ACC112 (cell line): ENCODE data around the gene STXBP5.
A peak's percentile ranks its signal among the peaks of the same experiment; 100 is the strongest.

Experiments used
- H2AFZ ChIP-seq: fragments of 200-600 bp; sonication (generic); one replicate; pipeline ENCODE4 v1.6.0; 2017; ENCODE audit warnings: antibody characterized with exemption, low read length; ENCODE audit not compliant: unreplicated experiment
- H3K27ac ChIP-seq: fragments of 200-600 bp; sonication (generic); 2 replicates; pipeline ENCODE4 v1.5.1; 2014; ENCODE audit warnings: low read depth, mild to moderate bottlenecking, antibody characterized with exemption, low read length, moderate library complexity
- H3K27me3 ChIP-seq: fragments of 200-600 bp; sonication (generic); 2 replicates; pipeline ENCODE4 v1.6.1; 2014; ENCODE audit warnings: mild to moderate bottlenecking, antibody characterized with exemption, low read length, moderate library complexity, mixed read lengths; ENCODE audit not compliant: insufficient read depth
- H3K36me3 ChIP-seq: fragments of 200-600 bp; sonication (generic); 2 replicates; pipeline ENCODE4 v1.6.1; 2016; ENCODE audit warnings: mild to moderate bottlenecking, antibody characterized with exemption, low read length, moderate library complexity, mixed read lengths; ENCODE audit not compliant: insufficient read depth
- H3K4me1 ChIP-seq: fragments of 200-600 bp; sonication (generic); one replicate; pipeline ENCODE4 v1.6.1; 2016; ENCODE audit warnings: low read length, mixed read lengths; ENCODE audit not compliant: insufficient read depth, unreplicated experiment, control insufficient read depth
- H3K4me3 ChIP-seq: fragments of 200-600 bp; sonication (generic); 2 replicates; pipeline ENCODE4 v1.5.1; 2014; ENCODE audit warnings: mild to moderate bottlenecking, low read depth, low read length
- H3K79me2 ChIP-seq: fragments of 200-600 bp; sonication (generic); one replicate; pipeline ENCODE4 v1.6.0; 2016; ENCODE audit warnings: low read length; ENCODE audit not compliant: control insufficient read depth, unreplicated experiment, insufficient read depth

Gene STXBP5

GRCh38 chr6:147164761-147165160, 39.5 kb upstream of the STXBP5 start:
- H3K79me2 ChIP-seq, result no peaks in the 10 kb centered on the region
- H2AFZ ChIP-seq, result no peak overlapping the region
- H3K27me3 ChIP-seq, result no peaks in the 10 kb centered on the region
- H3K27ac ChIP-seq, result no peak overlapping the region
- peaks cover 55% of the 10 kb centered on the region for H3K4me1 ChIP-seq
- H3K4me3 ChIP-seq, result no peak overlapping the region
- no peaks in the 10 kb centered on the region for H3K36me3 ChIP-seq

GRCh38 chr6:147166360-147166944, 37.8 kb upstream of the STXBP5 start:
- no peaks in the 10 kb centered on the region for H3K79me2 ChIP-seq
- H3K4me3 ChIP-seq, result no peak overlapping the region
- H3K27ac ChIP-seq, result peak overlapping the region; percentile 65
- peak overlapping the region; percentile 57 for H2AFZ ChIP-seq
- H3K4me1 ChIP-seq, result peaks cover 57% of the 10 kb centered on the region
- no peaks in the 10 kb centered on the region for H3K27me3 ChIP-seq
- H3K36me3 ChIP-seq, result no peaks in the 10 kb centered on the region

- Histone ChIP-seq H3K27me3 (no peaks in the 10 kb centered on the region), H2AFZ (peak overlapping the region; percentile 55), H3K4me1 (peaks cover 53% of the 10 kb centered on the region), H3K4me3 (0 out of 2 replicates have a peak overlapping the region, but pooled peaks have one; percentile 13), H3K27ac (peak overlapping the region; percentile 65), H3K79me2 (no peaks in the 10 kb centered on the region), H3K36me3 (no peaks in the 10 kb centered on the region)
Observed at GRCh38 chr6:147166992-147167391, 37.2 kb upstream of the STXBP5 start.

- Histone ChIP-seq H3K4me1 (peaks cover 50% of the 10 kb centered on the region), H3K4me3 (0 out of 2 replicates have a peak overlapping the region, but pooled peaks have one; percentile 13), H3K27me3 (no peaks in the 10 kb centered on the region), H3K36me3 (no peaks in the 10 kb centered on the region), H3K27ac (peak overlapping the region; percentile 65), H2AFZ (peak overlapping the region; percentile 55), H3K79me2 (no peaks in the 10 kb centered on the region)
Observed at GRCh38 chr6:147167576-147168461, 36.4 kb upstream of the STXBP5 start.

GRCh38 chr6:147169529-147169928, 34.7 kb upstream of the STXBP5 start:
- Histone ChIP-seq H3K27ac (peak overlapping the region; percentile 97), H3K36me3 (no peaks in the 10 kb centered on the region), H2AFZ (no peak overlapping the region), H3K27me3 (no peaks in the 10 kb centered on the region), H3K79me2 (no peaks in the 10 kb centered on the region), H3K4me3 (no peak overlapping the region), H3K4me1 (peaks cover 50% of the 10 kb centered on the region)

- peaks cover 50% of the 10 kb centered on the region for H3K4me1 ChIP-seq
- no peak overlapping the region for H2AFZ ChIP-seq
- H3K27ac ChIP-seq, result peak overlapping the region; percentile 97
- H3K27me3 ChIP-seq, result no peaks in the 10 kb centered on the region
- no peaks in the 10 kb centered on the region for H3K79me2 ChIP-seq
- H3K4me3 ChIP-seq, result peak overlapping the region; percentile 10; the same call in 1 of the 2 replicates
- no peaks in the 10 kb centered on the region for H3K36me3 ChIP-seq
Observed at GRCh38 chr6:147170269-147170668, 33.9 kb upstream of the STXBP5 start.

- H3K27me3 ChIP-seq, result no peaks in the 10 kb centered on the region
- H3K27ac ChIP-seq, result no peak overlapping the region
- peaks cover 49% of the 10 kb centered on the region for H3K4me1 ChIP-seq
- H3K36me3 ChIP-seq, result no peaks in the 10 kb centered on the region
- no peak overlapping the region for H2AFZ ChIP-seq
- no peak overlapping the region for H3K4me3 ChIP-seq
- H3K79me2 ChIP-seq, result no peaks in the 10 kb centered on the region
Observed at GRCh38 chr6:147173140-147173539, 31.1 kb upstream of the STXBP5 start.

- H3K4me3 ChIP-seq, result no peak overlapping the region
- no peaks in the 10 kb centered on the region for H3K79me2 ChIP-seq
- H2AFZ ChIP-seq, result no peak overlapping the region
Observed at GRCh38 chr6:147173675-147174308, 30.4 kb upstream of the STXBP5 start.

GRCh38 chr6:147176795-147177194, 27.4 kb upstream of the STXBP5 start:
- peak overlapping the region; percentile 43 for H2AFZ ChIP-seq
- H3K36me3 ChIP-seq, result no peaks in the 10 kb centered on the region
- H3K4me1 ChIP-seq, result peaks cover 19% of the 10 kb centered on the region
- no peaks in the 10 kb centered on the region for H3K27me3 ChIP-seq
- H3K4me3 ChIP-seq, result peak overlapping the region; percentile 25; the same call in 1 of the 2 replicates
- H3K79me2 ChIP-seq, result no peaks in the 10 kb centered on the region
- H3K27ac ChIP-seq, result peak overlapping the region; percentile 52

More at GRCh38 chr6:147173675-147174308, 30.4 kb upstream of the STXBP5 start:
- Histone ChIP-seq H3K27ac (no peak overlapping the region), H3K4me1 (peaks cover 45% of the 10 kb centered on the region), H3K27me3 (no peaks in the 10 kb centered on the region), H3K36me3 (no peaks in the 10 kb centered on the region)

- Histone ChIP-seq H3K36me3 (no peaks in the 10 kb centered on the region), H2AFZ (peak overlapping the region; percentile 43), H3K27ac (peak overlapping the region; percentile 52), H3K4me3 (peak overlapping the region; percentile 25; the same call in 1 of the 2 replicates), H3K4me1 (peaks cover 19% of the 10 kb centered on the region), H3K79me2 (no peaks in the 10 kb centered on the region), H3K27me3 (no peaks in the 10 kb centered on the region)
Observed at GRCh38 chr6:147177286-147177685, 26.9 kb upstream of the STXBP5 start.
